ENCODE measurements around the gene SLC22A8.
"Not testable (repeated sequence)": the region's sequence is repeated elsewhere in the genome, so short reads cannot be mapped to it uniquely, and the experiment has no call there.

The SLC22A8 gene

GRCh38 chr11:62985041-62985750 lies 30.4 kb downstream of the SLC22A8 start:
- no peak for DNase-seq (ENCODE audit: low read depth, low spot score)

- no peak for DNase-seq (ENCODE audit: low read depth, low spot score)
These were observed 31.1 kb downstream of the SLC22A8 start, which contains the start of gene SLC22A6 for GRCh38 chr11:62984451-62984991. Gene SLC22A6 (minus strand): TSS chr11:62984967. CDS start chr11:62984690, 277 bp downstream.

GRCh38 chr11:62983536-62984199 lies 32.0 kb downstream of the SLC22A8 start:
- no peak for DNase-seq (ENCODE audit: low read depth, low spot score)

GRCh38 chr11:62981743-62982142 lies 33.9 kb downstream of the SLC22A8 start:
- no peak for DNase-seq (ENCODE audit: low read depth, low spot score)

GRCh38 chr11:62980133-62980760 lies 35.4 kb downstream of the SLC22A8 start:
- no peak for DNase-seq (ENCODE audit: low read depth, low spot score)

- DNase-seq (ENCODE audit: low read depth, low spot score): no peak
These were observed 39.5 kb downstream of the SLC22A8 start for GRCh38 chr11:62976109-62976508.

GRCh38 chr11:62974848-62975522 lies 40.7 kb downstream of the SLC22A8 start:
- no peak for DNase-seq (ENCODE audit: low read depth, low spot score)

GRCh38 chr11:62965574-62965973 lies 50.1 kb downstream of the SLC22A8 start:
- DNase-seq (ENCODE audit: low read depth, low spot score): no peak

GRCh38 chr11:62962391-62962790 lies 53.2 kb downstream of the SLC22A8 start:
- no peak for DNase-seq (ENCODE audit: low read depth, low spot score)

GRCh38 chr11:62961017-62961570 lies 54.5 kb downstream of the SLC22A8 start:
- DNase-seq (ENCODE audit: low read depth, low spot score): no peak

GRCh38 chr11:62959422-62959980 lies 56.1 kb downstream of the SLC22A8 start:
- no peak for DNase-seq (ENCODE audit: low read depth, low spot score)

- DNase-seq (ENCODE audit: low read depth, low spot score): no peak
These were observed 56.9 kb downstream of the SLC22A8 start for GRCh38 chr11:62958547-62959421.

GRCh38 chr11:62957147-62957546 lies 58.5 kb downstream of the SLC22A8 start:
- no peak for DNase-seq (ENCODE audit: low read depth, low spot score)

GRCh38 chr11:62954478-62954877 lies 61.2 kb downstream of the SLC22A8 start:
- DNase-seq (ENCODE audit: low read depth, low spot score): no peak

GRCh38 chr11:62953811-62954210 lies 61.8 kb downstream of the SLC22A8 start:
- no peak for DNase-seq (ENCODE audit: low read depth, low spot score)

GRCh38 chr11:62948765-62949320 lies 66.8 kb downstream of the SLC22A8 start:
- no peak for DNase-seq (ENCODE audit: low read depth, low spot score)

- not testable (repeated sequence) for DNase-seq (ENCODE audit: low read depth, low spot score)
These were observed 70.1 kb downstream of the SLC22A8 start for GRCh38 chr11:62945538-62945937.

All from iPS DF 19.7 (cell line).